Choroid plexus epithelial cell (primary cell): ENCODE results near the gene MX2.

Experiments
- DNase-seq: peaks from one replicate; pipeline ENCODE4 v3.0.0-alpha.2; 2010; ENCODE audit warnings: low read depth
- H3K4me3 ChIP-seq: 2 replicates; pipeline ENCODE4 v1.5.1; 2011; ENCODE audit warnings: low read depth, mild to moderate bottlenecking, control low read depth, low read length, moderate library complexity
- TF ChIP-seq, protein P1 (sequence below): conservative IDR thresholded peaks from 2 replicates; pipeline ENCODE4 v1.5.1; 2011; ENCODE audit warnings: low read depth, mild to moderate bottlenecking, control low read depth, inconsistent platforms, low read length, moderate library complexity

Gene MX2

DNA sequence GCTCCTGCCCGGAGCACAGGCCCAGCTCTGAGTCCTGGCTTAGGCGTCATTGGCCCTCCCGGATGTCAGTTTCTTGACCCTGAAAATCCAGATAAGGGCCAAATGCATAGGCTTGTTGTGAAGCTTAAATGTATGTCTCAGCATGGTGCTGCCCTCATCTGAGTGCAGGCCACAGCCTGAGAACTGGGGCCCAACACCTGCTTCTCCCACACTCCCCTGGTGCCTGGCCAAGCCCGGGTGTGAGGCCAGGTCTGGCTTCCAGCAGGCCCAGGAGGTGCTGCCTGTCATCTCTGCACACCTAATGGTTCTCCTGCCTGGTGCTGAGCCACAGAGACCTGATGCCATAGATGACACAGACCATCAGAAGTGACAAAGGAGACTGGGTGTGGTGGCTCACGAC lies 14.0 kb downstream of the MX2 start:
- TF ChIP-seq, protein P1, sequence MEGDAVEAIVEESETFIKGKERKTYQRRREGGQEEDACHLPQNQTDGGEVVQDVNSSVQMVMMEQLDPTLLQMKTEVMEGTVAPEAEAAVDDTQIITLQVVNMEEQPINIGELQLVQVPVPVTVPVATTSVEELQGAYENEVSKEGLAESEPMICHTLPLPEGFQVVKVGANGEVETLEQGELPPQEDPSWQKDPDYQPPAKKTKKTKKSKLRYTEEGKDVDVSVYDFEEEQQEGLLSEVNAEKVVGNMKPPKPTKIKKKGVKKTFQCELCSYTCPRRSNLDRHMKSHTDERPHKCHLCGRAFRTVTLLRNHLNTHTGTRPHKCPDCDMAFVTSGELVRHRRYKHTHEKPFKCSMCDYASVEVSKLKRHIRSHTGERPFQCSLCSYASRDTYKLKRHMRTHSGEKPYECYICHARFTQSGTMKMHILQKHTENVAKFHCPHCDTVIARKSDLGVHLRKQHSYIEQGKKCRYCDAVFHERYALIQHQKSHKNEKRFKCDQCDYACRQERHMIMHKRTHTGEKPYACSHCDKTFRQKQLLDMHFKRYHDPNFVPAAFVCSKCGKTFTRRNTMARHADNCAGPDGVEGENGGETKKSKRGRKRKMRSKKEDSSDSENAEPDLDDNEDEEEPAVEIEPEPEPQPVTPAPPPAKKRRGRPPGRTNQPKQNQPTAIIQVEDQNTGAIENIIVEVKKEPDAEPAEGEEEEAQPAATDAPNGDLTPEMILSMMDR: no peak
- no peak overlapping the region for H3K4me3 ChIP-seq
- DNase-seq: no peak

DNA sequence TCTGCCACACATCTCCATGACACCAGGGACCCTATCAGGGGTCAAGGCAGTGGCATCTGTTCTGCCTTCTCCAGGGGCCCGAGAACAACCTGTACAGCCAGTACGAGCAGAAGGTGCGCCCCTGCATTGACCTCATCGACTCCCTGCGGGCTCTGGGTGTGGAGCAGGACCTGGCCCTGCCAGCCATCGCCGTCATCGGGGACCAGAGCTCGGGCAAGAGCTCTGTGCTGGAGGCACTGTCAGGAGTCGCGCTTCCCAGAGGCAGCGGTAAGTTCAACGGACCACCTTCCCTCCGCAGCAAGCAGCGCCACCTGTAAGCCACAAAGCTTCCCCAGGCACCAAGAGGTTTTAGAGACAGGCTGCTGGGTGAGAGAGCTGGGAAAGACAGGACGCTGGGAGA lies 15.9 kb downstream of the MX2 start:
- DNase-seq: no peak
- TF ChIP-seq, protein P1: no peak
- H3K4me3 ChIP-seq: no peak overlapping the region

DNA sequence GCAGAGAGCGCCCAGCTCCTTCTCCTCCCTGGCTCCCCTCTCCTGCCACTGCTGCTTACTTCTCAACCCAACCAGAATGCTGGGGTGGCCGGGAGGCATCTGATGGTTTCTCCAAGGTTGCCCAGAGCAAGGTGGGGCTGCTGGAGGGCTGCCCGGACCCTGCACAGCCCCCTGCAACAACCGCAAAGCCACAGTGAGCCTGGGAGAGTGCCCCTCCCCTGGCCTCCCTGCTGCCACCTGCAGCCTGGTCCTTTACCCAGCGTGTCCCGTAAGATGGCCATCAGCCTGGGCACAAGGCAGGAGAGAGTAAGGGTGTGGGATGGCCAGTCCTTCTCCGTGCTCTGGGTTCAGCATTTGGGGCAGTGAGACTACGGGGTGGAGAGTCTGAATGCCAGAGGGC lies 17.0 kb downstream of the MX2 start:
- H3K4me3 ChIP-seq: no peak overlapping the region
- TF ChIP-seq, protein P1: no peak
- DNase-seq: no peak

DNA sequence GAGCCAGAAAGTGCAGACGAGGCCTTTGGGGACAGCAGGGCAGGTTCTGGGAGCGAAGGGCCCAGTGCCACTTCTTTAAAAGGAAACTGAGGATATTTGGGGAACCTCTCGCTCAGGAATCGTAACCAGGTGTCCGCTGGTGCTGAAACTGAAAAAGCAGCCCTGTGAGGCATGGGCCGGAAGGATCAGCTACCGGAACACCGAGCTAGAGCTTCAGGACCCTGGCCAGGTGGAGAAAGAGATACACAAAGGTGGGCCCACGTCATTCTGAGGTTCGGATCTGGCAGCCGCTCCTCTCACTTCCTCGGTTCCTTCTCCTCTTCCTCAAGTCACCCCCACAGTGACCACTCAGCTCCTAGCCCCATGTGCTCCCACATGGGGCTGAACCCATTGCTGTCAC lies 18.1 kb downstream of the MX2 start:
- TF ChIP-seq, protein P1: no peak
- no peak overlapping the region for H3K4me3 ChIP-seq
- DNase-seq: no peak

DNA sequence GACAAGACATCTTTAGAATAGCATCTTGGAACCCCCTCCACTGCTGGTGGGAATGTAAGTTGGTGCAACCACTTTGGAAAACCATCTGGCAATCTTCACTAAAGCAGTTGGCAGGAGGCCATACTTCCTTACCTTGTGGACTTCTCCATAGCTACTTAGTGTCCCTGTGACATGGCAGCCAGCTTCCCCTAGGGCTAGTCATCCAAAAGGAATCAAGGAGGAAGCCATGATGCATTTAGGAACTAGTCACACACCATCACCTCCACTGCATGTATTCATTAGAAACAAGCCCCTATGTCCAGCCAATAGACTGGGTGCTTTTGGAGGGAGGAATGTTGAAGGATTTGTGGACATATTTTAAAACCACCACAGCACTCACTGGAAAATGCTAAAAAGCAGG lies 19.9 kb downstream of the MX2 start:
- no peak for DNase-seq
- no peak overlapping the region for H3K4me3 ChIP-seq
- TF ChIP-seq, protein P1: no peak

DNA sequence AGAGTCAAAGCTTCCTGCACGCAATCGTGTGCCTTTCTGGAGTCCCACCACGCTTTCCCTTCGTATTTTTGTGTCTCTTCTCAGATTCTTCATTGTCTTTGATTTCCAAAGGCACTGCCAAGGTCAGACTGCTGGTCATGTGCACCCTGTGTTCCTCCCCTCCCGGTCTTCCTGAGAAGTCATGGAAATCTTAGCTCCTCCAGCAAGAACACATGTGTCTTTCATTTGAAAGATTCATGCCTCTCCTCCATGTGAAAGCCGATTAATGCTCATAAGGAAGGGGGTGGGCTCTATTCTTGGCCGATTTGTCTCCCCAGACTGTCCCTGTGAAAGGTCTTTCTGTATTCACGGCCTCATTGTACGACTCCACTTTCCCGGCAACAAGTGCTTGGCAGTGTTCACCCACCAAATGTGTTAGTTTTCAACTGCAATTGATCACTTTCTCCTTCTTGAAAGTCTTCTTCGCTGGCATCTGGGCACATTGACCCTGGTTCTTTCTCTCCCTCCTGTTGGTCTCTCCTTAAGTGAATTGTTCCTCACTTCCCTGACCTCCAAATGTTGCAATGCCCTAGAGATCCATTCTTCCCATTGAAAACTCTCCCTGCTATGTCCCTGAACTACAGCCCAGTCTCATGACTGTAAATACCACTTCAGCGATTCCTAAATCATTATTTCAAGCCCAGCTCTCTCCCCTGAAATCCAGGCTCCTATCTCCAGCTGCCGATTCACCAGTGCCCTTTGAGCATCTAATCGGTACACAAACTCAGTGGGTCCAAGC lies 25.4 kb downstream of the MX2 start:
- DNase-seq: no peak
- TF ChIP-seq, protein P1: no peak
- no peak overlapping the region for H3K4me3 ChIP-seq

DNA sequence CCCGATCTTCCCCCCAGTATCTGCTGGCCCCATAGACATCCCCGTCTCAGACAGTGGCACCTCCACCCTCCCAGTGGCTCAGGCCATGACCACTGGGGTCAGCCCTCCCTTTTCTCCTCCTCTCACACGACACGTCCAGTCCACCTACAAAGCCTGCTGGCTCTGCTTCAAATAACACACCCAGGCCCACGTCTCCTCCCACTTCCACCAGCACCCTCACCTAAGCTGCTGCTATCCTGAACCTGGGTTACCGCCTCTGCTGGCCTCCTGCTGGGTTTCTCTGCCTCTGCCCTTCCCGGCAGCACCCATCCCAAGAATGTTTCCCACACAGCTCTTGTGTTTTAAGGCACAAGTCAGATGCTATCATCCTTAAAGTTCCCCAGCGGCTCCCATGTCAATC lies 26.0 kb downstream of the MX2 start:
- H3K4me3 ChIP-seq: no peak overlapping the region
- TF ChIP-seq, protein P1: no peak

More for the DNA sequence above, 26.0 kb downstream of the MX2 start:
- no peak for DNase-seq
